HG03103 (cell line): ENCODE measurements around the gene FAM181A.

Experiments
- ATAC-seq: cut with Tn5 transposase; IDR thresholded peaks from one replicate; pipeline ENCODE4 v1.9.1; 2021; ENCODE audit warnings: low read depth; ENCODE audit not compliant: unreplicated experiment

The FAM181A gene

DNA sequence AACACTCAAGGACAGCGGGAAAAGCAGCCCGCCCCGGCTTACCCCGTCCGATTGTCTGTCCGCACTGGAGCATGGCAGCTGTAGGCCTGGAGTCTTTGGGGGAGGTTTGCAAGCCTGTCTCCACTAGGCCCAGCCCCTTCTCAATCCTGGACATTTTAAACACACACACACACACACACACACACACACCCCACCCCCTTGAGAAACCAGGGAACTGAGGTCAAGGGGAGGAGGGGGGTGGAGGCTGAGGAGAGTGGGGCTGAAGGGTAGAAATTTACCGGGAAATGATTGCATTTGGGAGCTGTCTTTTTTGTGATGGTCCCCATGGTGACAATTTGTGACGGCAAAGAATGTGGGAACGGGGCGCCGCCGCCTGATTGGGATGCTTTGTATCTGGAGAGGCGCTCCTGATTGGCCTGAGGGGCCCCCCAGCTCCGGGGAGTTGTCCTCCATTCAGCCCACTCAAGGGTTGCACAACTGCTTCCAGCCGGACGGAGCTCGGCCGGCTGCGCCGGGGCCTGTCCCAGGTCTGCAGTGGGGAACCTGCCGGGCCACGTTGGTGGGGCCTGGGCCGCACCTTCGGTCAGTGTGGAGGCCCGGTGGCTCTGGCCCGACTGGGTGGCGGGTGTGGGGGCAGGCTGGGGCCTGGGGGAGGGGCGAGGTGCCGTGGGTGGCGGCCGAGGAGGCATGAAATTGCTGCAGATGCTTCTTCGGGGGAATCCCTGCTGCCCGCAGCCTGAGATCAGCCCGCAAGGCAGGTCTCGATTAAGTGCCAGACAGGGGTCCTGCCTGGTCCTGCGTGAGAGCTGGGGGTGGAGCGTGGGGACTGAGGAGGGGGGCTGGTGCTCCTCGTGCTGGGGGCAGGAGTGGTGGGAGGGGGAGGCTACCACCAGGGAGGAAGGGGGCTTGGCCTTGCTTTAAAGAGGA, at the start of gene FAM181A:
FAM181A (plus strand) TSS at position 472 of the 927 bp plus-strand sequence. CDS start 942 bp downstream, outside the sequence.
- no peak for ATAC-seq

GRCh38 chr14:93878212-93878611, 48.9 kb upstream of the FAM181A start:
- ATAC-seq, result no peak

DNA sequence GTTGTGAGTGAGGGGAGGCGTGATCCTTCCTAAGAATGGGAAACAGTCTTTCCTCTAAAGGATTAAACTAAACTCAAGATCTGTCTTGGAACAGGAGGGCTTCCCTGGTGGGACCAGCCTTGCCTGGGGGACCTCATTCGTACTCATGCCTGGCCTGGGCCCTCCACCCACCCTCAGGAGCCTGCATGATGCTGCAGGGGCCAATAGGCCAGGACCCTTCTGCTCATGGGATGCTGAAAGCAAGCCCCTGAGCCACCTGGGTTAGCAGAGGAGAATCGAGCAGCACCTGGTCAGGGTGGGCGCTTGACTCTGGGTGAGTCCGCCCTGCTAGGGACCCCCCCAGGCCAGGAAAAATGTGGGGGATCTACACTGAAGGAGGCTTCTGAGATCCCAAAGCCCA, 48.3 kb upstream of the FAM181A start:
- ATAC-seq, result no peak

GRCh38 chr14:93879362-93879983, 47.7 kb upstream of the FAM181A start:
- ATAC-seq, result no peak

DNA sequence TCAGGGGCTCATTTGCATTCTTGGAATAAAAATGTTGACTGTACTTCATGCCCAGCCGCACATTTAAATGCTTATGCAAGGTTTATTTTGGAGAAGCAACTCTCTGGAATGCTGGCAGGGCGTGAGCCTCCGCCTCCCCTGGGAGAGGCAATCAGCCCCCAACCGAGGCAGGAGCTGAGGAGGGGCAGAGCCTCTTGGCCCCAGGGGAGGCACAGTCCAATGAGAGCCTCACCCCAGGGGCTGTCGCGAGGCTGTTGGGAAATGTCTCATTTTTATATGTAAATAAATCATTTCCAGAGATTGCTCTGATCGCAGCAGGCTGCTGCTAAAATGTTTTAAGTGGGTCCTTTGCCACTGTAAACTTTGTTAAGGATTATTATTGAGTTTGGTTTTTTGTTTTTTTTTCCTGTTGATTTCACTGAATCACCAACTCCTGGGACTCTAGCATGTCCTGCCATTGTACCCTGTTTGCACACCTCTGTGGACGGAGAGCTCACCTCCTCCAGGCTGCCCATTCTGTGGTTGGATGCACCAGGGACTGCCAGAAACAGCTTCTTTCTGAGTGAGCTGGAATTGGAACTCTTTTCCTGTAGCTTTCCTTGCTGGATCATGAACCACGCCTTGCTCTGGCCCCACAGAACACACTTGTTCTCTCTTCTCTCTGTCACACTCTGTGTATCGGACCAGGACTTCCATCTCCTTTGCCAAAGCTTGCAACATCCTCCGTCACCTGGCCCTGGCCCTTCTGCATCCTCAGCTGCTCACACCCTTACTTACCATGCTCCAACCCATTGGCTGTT, 46.9 kb upstream of the FAM181A start:
- no peak for ATAC-seq

GRCh38 chr14:93884950-93885349, 42.2 kb upstream of the FAM181A start:
- ATAC-seq, result no peak

DNA sequence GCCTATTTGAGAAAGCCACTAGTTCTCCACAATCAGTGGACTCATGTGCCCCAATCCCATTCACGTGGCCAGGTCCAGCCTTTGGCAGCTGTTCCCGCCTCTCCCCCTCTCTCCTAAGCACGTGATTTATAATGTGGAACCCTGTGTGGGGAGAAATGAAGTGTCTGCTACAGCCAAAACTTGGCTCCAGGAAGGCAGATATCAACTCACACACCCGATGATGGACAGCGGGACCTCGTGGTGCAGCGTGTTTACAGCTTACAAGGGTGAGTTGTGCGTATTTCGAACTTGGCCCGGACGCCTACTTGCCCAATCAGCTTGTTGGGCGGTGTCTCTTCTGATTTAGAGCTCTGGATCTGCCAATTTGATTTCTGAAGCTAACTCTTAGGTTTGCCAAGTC, 38.1 kb upstream of the FAM181A start:
- no peak for ATAC-seq

DNA sequence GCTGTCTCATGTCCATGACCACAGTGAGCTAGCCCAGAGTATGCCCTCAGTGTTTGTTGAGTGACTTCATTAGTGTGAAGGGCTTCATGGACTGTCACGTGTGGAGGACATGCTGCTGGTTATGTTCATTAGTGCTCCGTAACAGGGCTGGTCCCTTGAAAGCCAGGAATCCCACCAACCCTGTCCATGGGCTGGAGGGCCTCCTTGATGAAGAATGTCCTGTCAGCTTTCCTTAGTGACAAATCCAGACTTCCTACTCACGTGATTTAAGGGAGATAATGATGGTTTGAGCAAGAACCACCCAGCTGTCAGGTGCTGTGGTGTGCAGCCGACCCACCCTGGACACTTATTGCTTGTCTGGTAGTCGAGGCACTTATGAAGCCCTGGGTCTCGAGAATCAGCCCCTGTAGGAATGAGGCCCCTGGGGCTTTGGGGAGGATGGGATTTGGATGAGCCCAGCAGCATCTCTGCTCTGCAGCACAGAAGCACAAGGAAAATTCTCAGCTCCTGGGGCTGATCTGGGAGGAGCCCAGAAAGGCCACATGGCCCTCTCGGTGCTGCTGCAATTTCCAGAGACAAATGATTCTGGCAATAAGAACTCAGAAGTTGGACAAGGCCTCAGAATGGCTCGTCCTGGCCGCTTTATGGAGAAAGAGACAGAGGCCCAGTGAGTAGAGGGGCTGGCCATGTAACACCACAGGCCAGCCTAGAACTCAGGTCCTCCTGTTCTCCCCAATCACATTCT, 37.2 kb upstream of the FAM181A start:
- ATAC-seq, result no peak

GRCh38 chr14:93891756-93892504, 35.2 kb upstream of the FAM181A start:
- no peak for ATAC-seq

- ATAC-seq, result no peak
These were observed 34.7 kb upstream of the FAM181A start for GRCh38 chr14:93892505-93892839.

DNA sequence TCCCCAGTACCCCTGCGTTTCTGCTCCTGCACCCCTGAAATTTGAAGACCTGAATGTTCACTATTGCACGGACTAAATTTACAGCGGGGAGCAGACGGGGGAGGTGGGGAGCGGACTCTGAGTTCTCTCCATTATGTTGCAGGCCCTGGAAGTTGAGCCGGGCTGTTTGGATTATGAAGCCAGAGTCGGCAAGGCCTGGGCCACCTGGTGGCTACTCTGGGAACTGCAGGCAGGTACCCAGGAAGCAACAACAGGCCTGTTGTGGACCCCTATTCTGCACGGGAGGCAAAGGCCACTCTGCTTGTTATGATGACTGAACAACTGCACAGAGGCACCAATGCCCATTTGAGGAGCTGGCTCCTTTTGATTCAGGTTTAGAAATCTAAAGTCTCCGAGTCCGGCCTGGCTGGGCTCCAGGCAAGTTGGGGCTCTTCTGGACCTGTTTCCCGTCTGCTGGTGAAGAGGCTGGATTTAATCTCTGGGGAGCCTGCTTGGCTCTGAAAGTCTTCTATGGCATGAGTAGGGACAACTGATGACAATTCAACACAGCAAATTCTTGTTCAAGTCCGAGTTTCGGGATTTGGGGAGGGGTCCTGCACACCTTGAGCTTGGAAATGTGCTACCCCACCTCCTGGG, 34.1 kb upstream of the FAM181A start:
- ATAC-seq, result no peak

GRCh38 chr14:93893661-93894261, 33.4 kb upstream of the FAM181A start:
- no peak for ATAC-seq

DNA sequence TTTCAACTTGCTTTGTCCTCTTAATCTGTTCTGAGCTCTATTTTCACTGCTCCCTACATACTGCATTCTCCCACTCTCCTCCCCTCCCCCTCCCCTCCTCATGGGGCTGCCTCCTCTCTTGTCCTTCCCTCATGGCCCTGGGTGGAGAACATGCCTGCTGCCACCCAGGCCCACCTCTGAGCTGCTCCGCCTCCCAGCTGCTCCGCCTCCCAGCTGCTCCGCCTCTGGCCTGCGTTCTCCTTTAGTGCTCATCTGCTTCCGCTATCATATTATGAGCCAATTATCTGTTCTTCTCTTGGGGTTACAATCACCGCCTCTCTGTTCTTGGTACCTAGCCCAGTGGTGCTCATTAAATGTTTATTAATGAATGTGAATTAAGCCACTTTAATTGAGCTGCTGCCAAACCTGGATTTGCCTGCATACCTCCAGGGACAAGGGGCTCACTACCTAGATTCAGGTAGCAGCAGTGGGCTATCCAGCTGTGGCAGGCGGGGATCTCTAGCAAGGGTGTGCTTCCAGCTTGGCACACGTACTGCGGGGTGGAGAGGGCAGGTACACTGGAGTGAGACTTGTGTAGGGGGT, 32.0 kb upstream of the FAM181A start:
- no peak for ATAC-seq

- ATAC-seq, result no peak
These were observed 29.7 kb upstream of the FAM181A start for GRCh38 chr14:93897476-93897845.

- no peak for ATAC-seq
These were observed 29.0 kb upstream of the FAM181A start for GRCh38 chr14:93898081-93898611.

DNA sequence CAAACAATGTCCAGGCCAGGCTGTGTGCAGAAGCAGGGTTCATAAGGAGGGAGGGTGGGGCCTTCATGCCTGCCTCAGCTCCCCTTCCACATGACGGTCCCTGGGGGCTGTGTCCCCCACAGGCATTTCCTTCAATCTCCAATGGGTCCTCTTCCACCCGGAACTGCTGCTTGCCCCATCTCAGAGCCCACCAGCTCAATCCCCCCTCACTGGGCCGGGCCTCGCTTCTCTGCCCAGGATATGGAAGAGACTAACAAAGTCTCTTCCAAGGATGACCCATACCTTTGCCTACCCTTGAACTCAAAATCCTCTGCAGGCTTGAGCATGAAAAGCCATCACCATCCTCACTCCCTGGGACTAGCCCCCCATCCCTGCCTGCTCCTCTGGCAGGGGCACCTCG, 28.4 kb upstream of the FAM181A start:
- ATAC-seq, result no peak

- no peak for ATAC-seq
These were observed 25.3 kb upstream of the FAM181A start for GRCh38 chr14:93901813-93902212.

GRCh38 chr14:93902619-93903307, 24.4 kb upstream of the FAM181A start:
- no peak for ATAC-seq
